K562 (cell line): ENCODE results near the gene SULT1B1. TPM values are rescaled to one million over a fixed set of nuclear protein-coding genes. Genes with fewer than 3 reads are reported as not detected.

Experiments
- ATAC-seq: fragments of 200-7000 bp; cut with Tn5 transposase; 3 replicates; pipeline ENCODE4 v1.9.1; 2020; ENCODE audit warnings: moderate library complexity
- BruUV-seq: library from RNA; stranded (reverse); fragments of 400-500 nt; replicated peaks from 2 replicates; lab custom pipeline; 2021; lab: Mats Ljungman, UMichigan
- CTCF ChIA-PET: fragments of 300-600 bp; formaldehyde crosslinking; extraction: SDS; loops from one replicate; lab custom pipeline; 2021; ENCODE audit warnings: low intra/inter-chr PET ratio; lab: Yijun Ruan, JAX
- POLR2A ChIA-PET: fragments of 300-600, 350-650 bp; sonication (Branson Sonifier 250); formaldehyde crosslinking; extraction: SDS; loops from one replicate; lab custom pipeline; 2021; ENCODE audit warnings: antibody characterized with exemption, inconsistent platforms; lab: Yijun Ruan, JAX
- DNase-seq, 4 experiments: peaks; one replicate each; pipeline versions ENCODE4 v3.0.0 to v3.0.0-alpha.2; 2011 to 2018; ENCODE audit warnings: low spot score in 3 of 4, mixed read lengths in 3 of 4; ENCODE audit errors: extremely low read depth in 1 of 4
- FAIRE-seq: peaks from 2 replicates; lab custom pipeline; 2011; peaks lifted over from hg19 to GRCh38; lab: Jason Lieb, UNC
- H2AFZ ChIP-seq: 2 replicates; pipeline ENCODE4 v1.6.0; 2011; ENCODE audit warnings: low read depth, low read length, control low read depth, inconsistent platforms
- H3K27ac ChIP-seq: fragments of 200-600 bp; 3 replicates; pipeline ENCODE4 v1.8.0; 2011; ENCODE audit warnings: low read depth, mild to moderate bottlenecking, control low read depth, inconsistent platforms, low read length, moderate library complexity, mixed read lengths; ENCODE audit errors: extremely low read depth
- H3K27me3 ChIP-seq, 2 experiments: fragments of 300-600 bp in 1 of 2; 2 replicates in 1 of 2; 3 replicates in 1 of 2; pipeline versions ENCODE4 v1.6.0 to v1.8.0; 2011; ENCODE audit warnings: inconsistent platforms in 2 of 2, low read length in 2 of 2, mild to moderate bottlenecking in 1 of 2, mixed read lengths in 1 of 2, moderate library complexity in 1 of 2; ENCODE audit not compliant: control insufficient read depth in 2 of 2, insufficient read depth in 2 of 2
- H3K36me3 ChIP-seq: fragments of 300-600 bp; 3 replicates; pipeline ENCODE4 v1.8.0; 2011; ENCODE audit warnings: mild to moderate bottlenecking, low read length, inconsistent platforms; ENCODE audit not compliant: control insufficient read depth, insufficient read depth
- H3K4me1 ChIP-seq, 2 experiments: fragments of 200-600 bp in 1 of 2; replicated peaks in 1 of 2; 2 replicates in 1 of 2; 3 replicates in 1 of 2; pipeline versions ENCODE4 v1.5.1 to v1.8.0; 2011; ENCODE audit warnings: inconsistent platforms in 2 of 2, low read length in 2 of 2, mild to moderate bottlenecking in 1 of 2, mixed read lengths in 1 of 2, moderate library complexity in 1 of 2; ENCODE audit not compliant: control insufficient read depth in 2 of 2, insufficient read depth in 2 of 2
- H3K4me2 ChIP-seq: 2 replicates; pipeline ENCODE4 v1.6.1; 2011; ENCODE audit warnings: low read length, control low read depth, inconsistent platforms, mixed read lengths; ENCODE audit not compliant: insufficient read depth
- H3K4me3 ChIP-seq: fragments of 200-600 bp; sonication (generic), shearing (Covaris generic); 2 replicates; pipeline ENCODE4 v1.5.1; 2016; ENCODE audit warnings: control low read depth, inconsistent platforms
- H3K79me2 ChIP-seq: fragments of 200-600 bp; 3 replicates; pipeline ENCODE4 v1.8.0; 2011; ENCODE audit warnings: low read length, inconsistent platforms; ENCODE audit not compliant: control insufficient read depth, insufficient read depth
- H3K9ac ChIP-seq, 2 experiments: 2 replicates each; pipeline versions ENCODE4 v1.6.0 to v1.6.1; 2011; ENCODE audit warnings: low read depth in 2 of 2, low read length in 2 of 2, control low read depth in 1 of 2, inconsistent platforms in 1 of 2, mild to moderate bottlenecking in 1 of 2, mixed read lengths in 1 of 2; ENCODE audit not compliant: insufficient read depth in 1 of 2
- H3K9me1 ChIP-seq: one replicate; pipeline ENCODE4 v1.6.0; 2011; ENCODE audit warnings: inconsistent platforms, mild to moderate bottlenecking, low read length, moderate library complexity; ENCODE audit not compliant: control insufficient read depth, insufficient read depth
- H3K9me3 ChIP-seq: replicated peaks from 2 replicates; pipeline ENCODE4 v1.5.1; 2011; ENCODE audit warnings: low read depth, low read length, inconsistent platforms; ENCODE audit not compliant: control insufficient read depth, insufficient read depth
- H4K20me1 ChIP-seq: replicated peaks from 2 replicates; pipeline ENCODE4 v1.6.1; 2011; ENCODE audit warnings: low read length, inconsistent platforms, mixed read lengths; ENCODE audit not compliant: control insufficient read depth, insufficient read depth
- ATF4 ChIP-seq: fragments of 450-650 bp; formaldehyde crosslinking; IDR thresholded peaks from 2 replicates; pipeline ENCODE4 v1.4.0; 2022; ENCODE audit warnings: mild to moderate bottlenecking, moderate library complexity
- CEBPB ChIP-seq: fragments of 450-650 bp; IDR thresholded peaks from 2 replicates; pipeline ENCODE4 v1.6.1; 2016; ENCODE audit warnings: missing genetic modification characterization, missing compliant biosample characterization
- CREB1 ChIP-seq, 2 experiments: sonication (generic) in 1 of 2; formaldehyde crosslinking in 1 of 2; IDR thresholded peaks; 2 replicates each; pipeline versions ENCODE4 v1.6.1 to v1.8.0; 2012 to 2022; ENCODE audit warnings: inconsistent platforms in 1 of 2, mild to moderate bottlenecking in 1 of 2, missing genetic modification reagents in 1 of 2, moderate library complexity in 1 of 2
- ERF ChIP-seq: fragments of 450-650 bp; formaldehyde crosslinking; IDR thresholded peaks from 2 replicates; pipeline ENCODE4 v1.4.0; 2020; ENCODE audit warnings: mild to moderate bottlenecking, mixed read lengths
- ETV5 ChIP-seq: sonication (generic); formaldehyde crosslinking; IDR thresholded peaks from 2 replicates; pipeline ENCODE4 v1.4.0; 2020; ENCODE audit warnings: low read depth, mild to moderate bottlenecking, missing genetic modification reagents
- POLR3A ChIP-seq: IDR thresholded peaks from 2 replicates; pipeline ENCODE4 v1.6.1; 2011; ENCODE audit warnings: borderline replicate concordance, mild to moderate bottlenecking, moderate library complexity; ENCODE audit not compliant: insufficient read length, insufficient read depth; ENCODE audit errors: extremely low read depth
- PREB ChIP-seq: sonication (generic); formaldehyde crosslinking; IDR thresholded peaks from 2 replicates; pipeline ENCODE4 v1.8.1; 2023; ENCODE audit warnings: mild to moderate bottlenecking, missing genetic modification reagents
- PURB ChIP-seq: sonication (generic); formaldehyde crosslinking; IDR thresholded peaks from 2 replicates; pipeline ENCODE4 v1.9.0; 2021; ENCODE audit warnings: low read depth, mild to moderate bottlenecking, missing genetic modification reagents
- TEAD1 ChIP-seq, 2 experiments: fragments of 450-650 bp in 1 of 2; sonication (generic) in 1 of 2; formaldehyde crosslinking; IDR thresholded peaks; 2 replicates each; pipeline versions ENCODE4 v1.4.0 to v1.8.0; 2020 to 2022; ENCODE audit warnings: mild to moderate bottlenecking in 2 of 2, missing genetic modification reagents in 1 of 2
- THRB ChIP-seq: fragments of 450-650 bp; formaldehyde crosslinking; conservative IDR thresholded peaks from 2 replicates; pipeline ENCODE4 v1.4.0; 2022; ENCODE audit warnings: mild to moderate bottlenecking, missing genetic modification characterization
- ZC3H11A ChIP-seq: IDR thresholded peaks from 2 replicates; pipeline ENCODE4 v1.6.1; 2012; ENCODE audit warnings: low read depth, low read length, improper control_type of control experiment
- ZNF143 ChIP-seq: sonication (generic); formaldehyde crosslinking; IDR thresholded peaks from 2 replicates; pipeline ENCODE4 v1.9.0; 2022; ENCODE audit warnings: mild to moderate bottlenecking, missing genetic modification reagents
- ZNF384 ChIP-seq: IDR thresholded peaks from 2 replicates; pipeline ENCODE4 v1.6.1; 2012; ENCODE audit warnings: low read depth, low read length, improper control_type of control experiment
- ZNF785 ChIP-seq: fragments of 250-450 bp; sonication (Bioruptor Pico); IDR thresholded peaks from 2 replicates; pipeline ENCODE4 v1.4.0; 2020; ENCODE audit warnings: mild to moderate bottlenecking
- WGBS: fragments of 100-300 bp; shearing (Covaris generic); methylation state at CpG from one replicate; pipeline ENCODE4 v1.1.6; 2016; ENCODE audit warnings: low coverage, mixed read lengths; ENCODE audit not compliant: insufficient coverage; ENCODE audit errors: missing lambda C conversion rate; 5-methylcytosine and 5-hydroxymethylcytosine counted together
- in situ Hi-C: fragments of 300-500 bp; cut with MboI; formaldehyde crosslinking; loops from 4 replicates; pipeline ENCODE4 v1.15.0; 2018; ENCODE audit warnings: inconsistent platforms, mixed read lengths
- intact Hi-C: fragments of 100-400 bp; cut with micrococcal nuclease; formaldehyde crosslinking; loops from 2 replicates; pipeline ENCODE4 v1.14.2; 2022
- polyA plus RNA-seq, 8 experiments: library from polyadenylated mRNA; depleted of rRNA in 4 of 8; stranded (reverse) in 5 of 8; unstranded in 3 of 8; fragments of >200 nt; fragmentation: Nextera tagmentation in 2 of 8; fragmentation: Illumina TruSeq in 1 of 8; extraction: Ambion mirVana in 2 of 8; extraction: Trizol in 1 of 8; gene quantifications; 2 replicates each; pipeline versions ENCODE4 v1.2.1 to v1.2.3, GENCODE V29; 2011 to 2014; ENCODE audit warnings: inconsistent platforms in 1 of 8, missing spikeins in 1 of 8
- total RNA-seq, 7 experiments: library from RNA; depleted of rRNA in 6 of 7; stranded (reverse); fragments of >200 nt in 6 of 7; fragmentation: Illumina TruSeq in 2 of 7; extraction: Trizol in 2 of 7; gene quantifications; 2 replicates each; pipeline versions ENCODE4 v1.2.1 to v1.2.3, GENCODE V29; 2011 to 2021; ENCODE audit warnings: low replicate concordance in 1 of 7

The SULT1B1 gene
- total and polyA plus RNA-seq, 9 of the 15 experiments (the other 6 are each of a cell fraction or from before 2014, with no cell fraction given) = under 0.01 TPM; not detected in 8

- CTCF ChIA-PET = no interaction called here
- intact Hi-C loops = no loop called here
Observed at GRCh38 chr4:69710580-69710979, 49.8 kb downstream of the SULT1B1 start.

More at GRCh38 chr4:69710580-69710979, 49.8 kb downstream of the SULT1B1 start:
- H3K4me1 ChIP-seq = no peaks in the 10 kb centered on the region
- in situ Hi-C loops = no loop called here
- H3K9ac ChIP-seq = no peak overlapping the region
- FAIRE-seq = no peak
- POLR2A ChIA-PET = no interaction called here
- 0% methylated on average over 2 of the region's 2 CpGs for WGBS
- no peaks in the 10 kb centered on the region for H4K20me1 ChIP-seq
- no peaks in the 10 kb centered on the region for H3K36me3 ChIP-seq
- H3K27me3 ChIP-seq = no peaks in the 10 kb centered on the region
- TF ChIP-seq THRB (CRISPR knock-in tag) (no peak), CEBPB (no peak), ZNF143 (CRISPR knock-in tag) (no peak), ZNF785 (no peak), ZC3H11A (no peak), TEAD1 (CRISPR knock-in tag; IDR thresholded peaks at IDR 0.05) (no peak), ZNF384 (no peak), ETV5 (CRISPR knock-in tag) (no peak), ATF4 (CRISPR knock-in tag) (no peak), ERF (no peak), CREB1 (IDR thresholded peaks at IDR 0.05) (no peak), CREB1 (CRISPR knock-in tag; IDR thresholded peaks at IDR 0.05) (no peak), POLR3A (no peak), PREB (no peak), PURB (CRISPR knock-in tag) (no peak)
- DNase-seq = no peak
- H3K4me2 ChIP-seq = no peak overlapping the region
- H3K9me3 ChIP-seq = no peaks in the 10 kb centered on the region; the same call in 1 of the 2 replicates
- no peaks in the 10 kb centered on the region for H3K9me1 ChIP-seq
- H3K27ac ChIP-seq = no peak overlapping the region
- ATAC-seq = no peak
- no peak overlapping the region for H3K4me3 ChIP-seq
- no TSS peak for BruUV-seq
- no peaks in the 10 kb centered on the region for H3K79me2 ChIP-seq
- H2AFZ ChIP-seq = no peak overlapping the region
